GM12873 (cell line): ENCODE data around the gene NPTX2.

Source experiments
- CTCF ChIP-seq: IDR thresholded peaks from 2 replicates; pipeline ENCODE4 v1.5.1; 2012; ENCODE audit warnings: low read depth, mild to moderate bottlenecking, moderate library complexity, low read length, control low read depth; ENCODE audit not compliant: insufficient read depth; ENCODE audit errors: missing control alignments

Gene NPTX2

GRCh38 chr7:98602755-98603398 lies 14.2 kb upstream of the NPTX2 start:
- TF ChIP-seq CTCF, result no peak

DNA sequence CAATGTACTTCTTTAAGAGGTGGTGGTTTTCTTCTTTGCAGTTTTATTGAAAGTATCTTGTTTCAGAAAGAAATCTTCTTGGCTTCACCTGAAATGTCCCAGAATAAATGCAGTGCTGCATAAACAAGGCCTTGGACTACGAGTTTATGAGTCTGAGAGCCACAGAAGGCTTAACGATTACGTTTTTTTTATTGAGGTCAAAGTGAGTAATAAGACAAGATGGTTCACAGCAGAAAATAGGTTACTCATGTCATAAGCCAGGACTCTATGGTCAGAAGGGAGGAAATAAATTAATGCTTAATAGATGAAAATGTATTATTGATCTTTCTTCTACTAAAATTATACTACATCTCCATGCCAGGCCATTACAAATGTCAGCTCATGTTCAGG lies 13.7 kb upstream of the NPTX2 start:
- no peak for TF ChIP-seq CTCF

DNA sequence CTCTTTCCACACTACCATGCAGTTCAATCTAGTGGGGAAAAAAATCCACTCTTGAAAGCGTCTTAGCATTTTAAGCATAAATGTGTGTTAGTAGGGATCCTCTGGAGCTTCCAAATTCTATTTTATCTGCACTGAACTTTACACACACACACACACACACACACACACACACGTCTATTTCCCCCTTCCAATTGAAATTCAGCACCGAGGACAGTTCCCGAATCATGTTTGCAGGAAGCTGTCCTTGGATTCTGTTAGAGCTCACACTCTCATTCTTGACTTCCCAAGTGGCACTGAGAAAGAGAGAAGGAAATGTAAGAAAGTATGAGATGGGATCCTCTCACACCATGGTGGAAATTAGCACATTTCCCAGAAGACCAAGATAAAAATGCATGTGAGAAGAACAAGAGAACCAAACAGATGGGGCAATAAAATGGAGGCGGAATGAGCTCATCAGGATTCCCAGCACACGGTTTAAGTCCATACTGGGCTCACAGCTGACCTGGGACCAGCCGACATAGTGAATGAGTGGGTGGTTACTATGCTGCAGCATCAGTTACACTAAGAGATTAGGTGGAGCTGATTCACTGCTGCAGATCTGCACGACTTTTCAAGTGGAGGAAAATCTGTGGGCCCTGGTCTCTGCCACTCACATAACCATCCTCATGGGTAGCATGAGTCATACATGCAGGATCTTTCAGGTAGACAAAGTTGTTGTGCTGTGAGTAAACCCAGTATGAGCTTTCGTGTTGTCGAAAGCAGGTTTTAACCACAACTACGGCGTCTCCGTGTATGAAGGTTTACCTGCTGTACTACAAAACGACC lies 3.3 kb upstream of the NPTX2 start:
- TF ChIP-seq CTCF, result no peak

DNA sequence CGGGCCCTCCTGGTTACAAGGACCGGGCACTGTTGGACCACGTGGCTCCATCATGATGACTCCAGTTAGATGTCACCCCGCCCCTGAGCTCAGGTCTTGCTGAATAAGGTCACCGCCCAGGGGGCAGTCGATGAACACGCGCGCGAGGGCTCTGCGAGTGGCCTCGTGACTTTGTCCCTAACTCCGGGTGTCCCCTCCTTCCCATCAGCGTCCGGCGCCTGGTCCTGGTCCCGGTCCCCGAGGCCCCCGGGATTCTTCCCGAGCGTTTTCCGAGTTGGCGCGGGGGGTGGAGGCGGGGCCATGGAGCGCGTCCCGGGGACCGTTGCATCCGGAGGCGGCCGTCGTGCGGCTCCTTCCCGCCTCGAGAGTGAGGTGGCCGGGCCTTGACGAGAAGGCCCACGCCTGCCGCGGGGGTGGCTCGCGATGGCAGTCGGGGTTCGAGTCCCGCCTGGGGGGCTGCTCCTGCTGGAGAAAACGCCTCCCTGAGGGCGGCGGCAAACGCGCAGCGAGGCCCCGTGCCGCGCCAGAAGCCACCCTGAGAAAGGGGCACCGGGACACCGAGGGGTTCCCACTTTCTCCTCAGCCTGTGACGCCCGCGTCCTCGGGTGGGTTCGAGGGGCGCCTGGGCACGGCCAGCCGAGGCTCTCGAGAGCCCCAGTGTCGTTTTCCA lies 569 bp upstream of the NPTX2 start:
- no peak for TF ChIP-seq CTCF

- TF ChIP-seq CTCF, result no peak
Observed at GRCh38 chr7:98617960-98618418, 904 bp downstream of the NPTX2 start.

GRCh38 chr7:98618786-98619185 lies 1.7 kb downstream of the NPTX2 start:
- TF ChIP-seq CTCF, result no peak
